K562 (cell line): Measurements from ENCODE around the gene TMEM106B. TPM values are rescaled to one million over a fixed set of nuclear protein-coding genes. Genes with fewer than 3 reads are reported as not detected.

Source experiments
- ATAC-seq: fragments of 200-7000 bp; cut with Tn5 transposase; 3 replicates; pipeline ENCODE4 v1.9.1; 2020; ENCODE audit warnings: moderate library complexity
- BruUV-seq: library from RNA; stranded (reverse); fragments of 400-500 nt; replicated peaks from 2 replicates; lab custom pipeline; 2021; lab: Mats Ljungman, UMichigan
- CTCF ChIA-PET: fragments of 300-600 bp; formaldehyde crosslinking; extraction: SDS; loops from one replicate; lab custom pipeline; 2021; ENCODE audit warnings: low intra/inter-chr PET ratio; lab: Yijun Ruan, JAX
- POLR2A ChIA-PET: fragments of 300-600, 350-650 bp; sonication (Branson Sonifier 250); formaldehyde crosslinking; extraction: SDS; loops from one replicate; lab custom pipeline; 2021; ENCODE audit warnings: antibody characterized with exemption, inconsistent platforms; lab: Yijun Ruan, JAX
- DNase-seq, 4 experiments: peaks; one replicate each; pipeline versions ENCODE4 v3.0.0 to v3.0.0-alpha.2; 2011 to 2018; ENCODE audit warnings: low spot score in 3 of 4, mixed read lengths in 3 of 4; ENCODE audit errors: extremely low read depth in 1 of 4
- FAIRE-seq: peaks from 2 replicates; lab custom pipeline; 2011; peaks lifted over from hg19 to GRCh38; lab: Jason Lieb, UNC
- H2AFZ ChIP-seq: 2 replicates; pipeline ENCODE4 v1.6.0; 2011; ENCODE audit warnings: low read depth, low read length, control low read depth, inconsistent platforms
- H3K27ac ChIP-seq: fragments of 200-600 bp; 3 replicates; pipeline ENCODE4 v1.8.0; 2011; ENCODE audit warnings: low read depth, mild to moderate bottlenecking, control low read depth, inconsistent platforms, low read length, moderate library complexity, mixed read lengths; ENCODE audit errors: extremely low read depth
- H3K27me3 ChIP-seq, 2 experiments: fragments of 300-600 bp in 1 of 2; 2 replicates in 1 of 2; 3 replicates in 1 of 2; pipeline versions ENCODE4 v1.6.0 to v1.8.0; 2011; ENCODE audit warnings: inconsistent platforms in 2 of 2, low read length in 2 of 2, mild to moderate bottlenecking in 1 of 2, mixed read lengths in 1 of 2, moderate library complexity in 1 of 2; ENCODE audit not compliant: control insufficient read depth in 2 of 2, insufficient read depth in 2 of 2
- H3K36me3 ChIP-seq: fragments of 300-600 bp; 3 replicates; pipeline ENCODE4 v1.8.0; 2011; ENCODE audit warnings: mild to moderate bottlenecking, low read length, inconsistent platforms; ENCODE audit not compliant: control insufficient read depth, insufficient read depth
- H3K4me1 ChIP-seq, 2 experiments: fragments of 200-600 bp in 1 of 2; replicated peaks in 1 of 2; 2 replicates in 1 of 2; 3 replicates in 1 of 2; pipeline versions ENCODE4 v1.5.1 to v1.8.0; 2011; ENCODE audit warnings: inconsistent platforms in 2 of 2, low read length in 2 of 2, mild to moderate bottlenecking in 1 of 2, mixed read lengths in 1 of 2, moderate library complexity in 1 of 2; ENCODE audit not compliant: control insufficient read depth in 2 of 2, insufficient read depth in 2 of 2
- H3K4me2 ChIP-seq: 2 replicates; pipeline ENCODE4 v1.6.1; 2011; ENCODE audit warnings: low read length, control low read depth, inconsistent platforms, mixed read lengths; ENCODE audit not compliant: insufficient read depth
- H3K4me3 ChIP-seq: fragments of 200-600 bp; sonication (generic), shearing (Covaris generic); 2 replicates; pipeline ENCODE4 v1.5.1; 2016; ENCODE audit warnings: control low read depth, inconsistent platforms
- H3K79me2 ChIP-seq: fragments of 200-600 bp; 3 replicates; pipeline ENCODE4 v1.8.0; 2011; ENCODE audit warnings: low read length, inconsistent platforms; ENCODE audit not compliant: control insufficient read depth, insufficient read depth
- H3K9ac ChIP-seq, 2 experiments: 2 replicates each; pipeline versions ENCODE4 v1.6.0 to v1.6.1; 2011; ENCODE audit warnings: low read depth in 2 of 2, low read length in 2 of 2, control low read depth in 1 of 2, inconsistent platforms in 1 of 2, mild to moderate bottlenecking in 1 of 2, mixed read lengths in 1 of 2; ENCODE audit not compliant: insufficient read depth in 1 of 2
- H3K9me1 ChIP-seq: one replicate; pipeline ENCODE4 v1.6.0; 2011; ENCODE audit warnings: inconsistent platforms, mild to moderate bottlenecking, low read length, moderate library complexity; ENCODE audit not compliant: control insufficient read depth, insufficient read depth
- H3K9me3 ChIP-seq: replicated peaks from 2 replicates; pipeline ENCODE4 v1.5.1; 2011; ENCODE audit warnings: low read depth, low read length, inconsistent platforms; ENCODE audit not compliant: control insufficient read depth, insufficient read depth
- H4K20me1 ChIP-seq: replicated peaks from 2 replicates; pipeline ENCODE4 v1.6.1; 2011; ENCODE audit warnings: low read length, inconsistent platforms, mixed read lengths; ENCODE audit not compliant: control insufficient read depth, insufficient read depth
- BCOR ChIP-seq: fragments of 450-650 bp; IDR thresholded peaks from 2 replicates; pipeline ENCODE4 v1.6.1; 2016
- CBX1 ChIP-seq: sonication (generic); IDR thresholded peaks from 2 replicates; pipeline ENCODE4 v1.6.1; 2016; ENCODE audit warnings: antibody characterized with exemption, low read depth, mild to moderate bottlenecking
- ERF ChIP-seq: fragments of 450-650 bp; formaldehyde crosslinking; IDR thresholded peaks from 2 replicates; pipeline ENCODE4 v1.4.0; 2020; ENCODE audit warnings: mild to moderate bottlenecking, mixed read lengths
- FUS ChIP-seq: fragments of 200-400 bp; formaldehyde crosslinking; optimal IDR thresholded peaks from 2 replicates; pipeline ENCODE3; 2017; ENCODE audit warnings: low read depth, low read length
- GATA2 ChIP-seq: sonication (generic); formaldehyde crosslinking; IDR thresholded peaks from 2 replicates; pipeline ENCODE4 v1.4.0; 2020; ENCODE audit warnings: mild to moderate bottlenecking, missing genetic modification reagents
- MTF1 ChIP-seq: fragments of 250-450 bp; sonication (Bioruptor Pico); IDR thresholded peaks from 2 replicates; pipeline ENCODE4 v1.9.0; 2021; ENCODE audit warnings: moderate library complexity, mild to moderate bottlenecking, inconsistent platforms, borderline replicate concordance
- NCOA4 ChIP-seq: fragments of 450-650 bp; IDR thresholded peaks from 2 replicates; pipeline ENCODE4 v1.6.1; 2018; ENCODE audit warnings: mild to moderate bottlenecking; ENCODE audit not compliant: partially characterized antibody
- POLR2H ChIP-seq: IDR thresholded peaks from 2 replicates; pipeline ENCODE4 v1.6.1; 2016; ENCODE audit warnings: missing genetic modification characterization, low read depth, mild to moderate bottlenecking, control low read depth, missing compliant biosample characterization, moderate library complexity
- POLR3G ChIP-seq: IDR thresholded peaks from 2 replicates; pipeline ENCODE4 v1.6.1; 2011; ENCODE audit not compliant: insufficient read length, insufficient replicate concordance; ENCODE audit errors: extremely low read depth
- SMARCA4 ChIP-seq: fragments of 450-650 bp; IDR thresholded peaks from 2 replicates; pipeline ENCODE4 v1.6.1; 2016
- TAF1 ChIP-seq: IDR thresholded peaks from 2 replicates; pipeline ENCODE4 v1.6.1; 2011; ENCODE audit warnings: mild to moderate bottlenecking, low read length, moderate library complexity; ENCODE audit not compliant: insufficient read depth, control insufficient read depth, severe bottlenecking; ENCODE audit errors: extremely low read depth
- TSC22D4 ChIP-seq: fragments of 450-650 bp; IDR thresholded peaks from 2 replicates; pipeline ENCODE4 v1.6.1; 2016; ENCODE audit warnings: missing genetic modification characterization, missing biosample characterization, control low read depth
- ZNF3 ChIP-seq: fragments of 250-450 bp; sonication (Bioruptor Pico); IDR thresholded peaks from 2 replicates; pipeline ENCODE4 v1.5.0; 2021; ENCODE audit warnings: mild to moderate bottlenecking, moderate library complexity
- ZNF311 ChIP-seq: fragments of 250-450 bp; sonication (Bioruptor Pico); IDR thresholded peaks from 2 replicates; pipeline ENCODE4 v1.4.0; 2020; ENCODE audit warnings: mild to moderate bottlenecking, moderate library complexity
- WGBS: fragments of 100-300 bp; shearing (Covaris generic); methylation state at CpG from one replicate; pipeline ENCODE4 v1.1.6; 2016; ENCODE audit warnings: low coverage, mixed read lengths; ENCODE audit not compliant: insufficient coverage; ENCODE audit errors: missing lambda C conversion rate; 5-methylcytosine and 5-hydroxymethylcytosine counted together
- in situ Hi-C: fragments of 300-500 bp; cut with MboI; formaldehyde crosslinking; loops from 4 replicates; pipeline ENCODE4 v1.15.0; 2018; ENCODE audit warnings: inconsistent platforms, mixed read lengths
- intact Hi-C: fragments of 100-400 bp; cut with micrococcal nuclease; formaldehyde crosslinking; loops from 2 replicates; pipeline ENCODE4 v1.14.2; 2022
- polyA plus RNA-seq, 8 experiments: library from polyadenylated mRNA; depleted of rRNA in 4 of 8; stranded (reverse) in 5 of 8; unstranded in 3 of 8; fragments of >200 nt; fragmentation: Nextera tagmentation in 2 of 8; fragmentation: Illumina TruSeq in 1 of 8; extraction: Ambion mirVana in 2 of 8; extraction: Trizol in 1 of 8; gene quantifications; 2 replicates each; pipeline versions ENCODE4 v1.2.1 to v1.2.3, GENCODE V29; 2011 to 2014; ENCODE audit warnings: inconsistent platforms in 1 of 8, missing spikeins in 1 of 8
- total RNA-seq, 7 experiments: library from RNA; depleted of rRNA in 6 of 7; stranded (reverse); fragments of >200 nt in 6 of 7; fragmentation: Illumina TruSeq in 2 of 7; extraction: Trizol in 2 of 7; gene quantifications; 2 replicates each; pipeline versions ENCODE4 v1.2.1 to v1.2.3, GENCODE V29; 2011 to 2021; ENCODE audit warnings: low replicate concordance in 1 of 7
- TF ChIP-seq, protein P1 (sequence below): IDR thresholded peaks from 3 replicates; pipeline ENCODE4 v1.6.1; 2011; ENCODE audit warnings: borderline replicate concordance, mild to moderate bottlenecking, moderate library complexity; ENCODE audit not compliant: insufficient read length; ENCODE audit errors: extremely low read depth
- TF ChIP-seq, protein P2 (sequence below): fragments of 450-650 bp; formaldehyde crosslinking; IDR thresholded peaks from 2 replicates; pipeline ENCODE4 v1.4.0; 2020; ENCODE audit warnings: mild to moderate bottlenecking, mixed read lengths
- TF ChIP-seq, protein P3 (sequence below), 2 experiments: fragments of 450-650 bp; IDR thresholded peaks; 2 replicates each; pipeline ENCODE4 v1.6.1; 2016

The TMEM106B gene
- total and polyA plus RNA-seq, 9 of the 15 experiments (the other 6 are each of a cell fraction or from before 2014, with no cell fraction given): 8.6 to 30.4 (median 18.7) TPM

DNA sequence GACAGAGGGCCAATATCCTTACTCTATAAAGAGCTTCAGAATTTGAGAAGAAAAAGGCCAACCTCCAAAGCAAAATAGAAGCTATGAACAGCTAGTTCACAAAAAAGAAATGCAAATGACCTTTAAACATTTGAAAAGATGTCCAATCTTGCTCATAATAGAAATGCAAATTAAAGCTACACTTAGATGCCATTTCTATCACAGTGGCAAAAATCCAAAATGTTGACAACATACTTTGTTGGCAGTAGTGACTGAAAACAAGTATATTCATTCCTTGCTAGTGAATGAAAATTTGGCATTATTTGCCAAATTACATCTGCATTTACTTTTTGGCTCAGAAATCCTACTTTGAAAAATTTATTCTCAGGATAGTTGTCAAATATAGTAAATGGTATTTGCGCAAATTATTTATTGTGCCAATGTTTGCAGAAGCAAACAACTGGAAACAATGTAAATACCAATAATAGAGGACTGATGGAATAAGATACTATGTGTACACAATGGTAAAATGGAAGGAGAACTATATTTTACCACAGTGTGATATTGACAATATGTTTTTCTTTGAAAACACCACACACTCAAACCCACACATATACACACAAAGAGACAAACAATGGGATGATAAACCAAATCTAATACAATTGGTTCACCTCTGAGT lies 9.4 kb downstream of the TMEM106B start:
- Histone ChIP-seq H3K79me2 (no peaks in the 10 kb centered on the region), H3K9me1 (no peaks in the 10 kb centered on the region), H3K36me3 (peaks cover 36% of the 10 kb centered on the region; the same call in 2 of the 3 replicates), H3K4me2 (no peak overlapping the region), H2AFZ (no peak overlapping the region), H3K9ac (no peak overlapping the region), H4K20me1 (no peaks in the 10 kb centered on the region), H3K27me3 (no peaks in the 10 kb centered on the region), H3K4me1 (no peaks in the 10 kb centered on the region), H3K27ac (no peak overlapping the region), H3K9me3 (no peaks in the 10 kb centered on the region), H3K4me3 (no peak overlapping the region)
- DNase-seq (no peak), FAIRE-seq (no peak), ATAC-seq (no peak)
- TF ChIP-seq TSC22D4 (tag) (no peak), ZNF3 (CRISPR knock-in tag) (no peak), POLR3G (no peak), CBX1 (no peak), SMARCA4 (no peak), MTF1 (CRISPR knock-in tag) (no peak), NCOA4 (no peak), POLR2H (tag) (no peak), TAF1 (no peak), FUS (no peak), ERF (CRISPR knock-in tag) (no peak), BCOR (no peak), ZNF311 (CRISPR knock-in tag) (no peak), GATA2 (CRISPR knock-in tag) (no peak)
- TF ChIP-seq, protein P1, sequence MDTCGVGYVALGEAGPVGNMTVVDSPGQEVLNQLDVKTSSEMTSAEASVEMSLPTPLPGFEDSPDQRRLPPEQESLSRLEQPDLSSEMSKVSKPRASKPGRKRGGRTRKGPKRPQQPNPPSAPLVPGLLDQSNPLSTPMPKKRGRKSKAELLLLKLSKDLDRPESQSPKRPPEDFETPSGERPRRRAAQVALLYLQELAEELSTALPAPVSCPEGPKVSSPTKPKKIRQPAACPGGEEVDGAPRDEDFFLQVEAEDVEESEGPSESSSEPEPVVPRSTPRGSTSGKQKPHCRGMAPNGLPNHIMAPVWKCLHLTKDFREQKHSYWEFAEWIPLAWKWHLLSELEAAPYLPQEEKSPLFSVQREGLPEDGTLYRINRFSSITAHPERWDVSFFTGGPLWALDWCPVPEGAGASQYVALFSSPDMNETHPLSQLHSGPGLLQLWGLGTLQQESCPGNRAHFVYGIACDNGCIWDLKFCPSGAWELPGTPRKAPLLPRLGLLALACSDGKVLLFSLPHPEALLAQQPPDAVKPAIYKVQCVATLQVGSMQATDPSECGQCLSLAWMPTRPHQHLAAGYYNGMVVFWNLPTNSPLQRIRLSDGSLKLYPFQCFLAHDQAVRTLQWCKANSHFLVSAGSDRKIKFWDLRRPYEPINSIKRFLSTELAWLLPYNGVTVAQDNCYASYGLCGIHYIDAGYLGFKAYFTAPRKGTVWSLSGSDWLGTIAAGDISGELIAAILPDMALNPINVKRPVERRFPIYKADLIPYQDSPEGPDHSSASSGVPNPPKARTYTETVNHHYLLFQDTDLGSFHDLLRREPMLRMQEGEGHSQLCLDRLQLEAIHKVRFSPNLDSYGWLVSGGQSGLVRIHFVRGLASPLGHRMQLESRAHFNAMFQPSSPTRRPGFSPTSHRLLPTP: no peak
- TF ChIP-seq, protein P2, sequence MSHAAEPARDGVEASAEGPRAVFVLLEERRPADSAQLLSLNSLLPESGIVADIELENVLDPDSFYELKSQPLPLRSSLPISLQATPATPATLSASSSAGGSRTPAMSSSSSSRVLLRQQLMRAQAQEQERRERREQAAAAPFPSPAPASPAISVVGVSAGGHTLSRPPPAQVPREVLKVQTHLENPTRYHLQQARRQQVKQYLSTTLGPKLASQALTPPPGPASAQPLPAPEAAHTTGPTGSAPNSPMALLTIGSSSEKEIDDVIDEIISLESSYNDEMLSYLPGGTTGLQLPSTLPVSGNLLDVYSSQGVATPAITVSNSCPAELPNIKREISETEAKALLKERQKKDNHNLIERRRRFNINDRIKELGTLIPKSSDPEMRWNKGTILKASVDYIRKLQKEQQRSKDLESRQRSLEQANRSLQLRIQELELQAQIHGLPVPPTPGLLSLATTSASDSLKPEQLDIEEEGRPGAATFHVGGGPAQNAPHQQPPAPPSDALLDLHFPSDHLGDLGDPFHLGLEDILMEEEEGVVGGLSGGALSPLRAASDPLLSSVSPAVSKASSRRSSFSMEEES (CRISPR knock-in tag): no peak
- TF ChIP-seq, protein P3, sequence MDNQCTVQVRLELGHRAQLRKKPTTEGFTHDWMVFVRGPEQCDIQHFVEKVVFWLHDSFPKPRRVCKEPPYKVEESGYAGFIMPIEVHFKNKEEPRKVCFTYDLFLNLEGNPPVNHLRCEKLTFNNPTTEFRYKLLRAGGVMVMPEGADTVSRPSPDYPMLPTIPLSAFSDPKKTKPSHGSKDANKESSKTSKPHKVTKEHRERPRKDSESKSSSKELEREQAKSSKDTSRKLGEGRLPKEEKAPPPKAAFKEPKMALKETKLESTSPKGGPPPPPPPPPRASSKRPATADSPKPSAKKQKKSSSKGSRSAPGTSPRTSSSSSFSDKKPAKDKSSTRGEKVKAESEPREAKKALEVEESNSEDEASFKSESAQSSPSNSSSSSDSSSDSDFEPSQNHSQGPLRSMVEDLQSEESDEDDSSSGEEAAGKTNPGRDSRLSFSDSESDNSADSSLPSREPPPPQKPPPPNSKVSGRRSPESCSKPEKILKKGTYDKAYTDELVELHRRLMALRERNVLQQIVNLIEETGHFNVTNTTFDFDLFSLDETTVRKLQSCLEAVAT (IDR thresholded peaks at IDR 0.05): no peak
- CTCF ChIA-PET: no interaction called here
- no TSS peak for BruUV-seq
- in situ Hi-C loops (no loop called here), intact Hi-C loops (no loop called here)
- WGBS: 100% methylated on average over 1 of the region's 1 CpG
- POLR2A ChIA-PET: no interaction called here
